ENCODE results near the gene HDAC3.

The HDAC3 gene

GRCh38 chr5:141636413-141637122, at the start of gene HDAC3, which contains the start of gene RELL2:
Gene HDAC3 (minus strand): TSS chr5:141636849. CDS start chr5:141636790, 59 bp downstream.
Gene RELL2 (plus strand): TSS chr5:141636997. CDS start chr5:141638226, 1,229 bp downstream.
- peak; percentile 99 for DNase-seq (ENCODE audit: low spot score)

GRCh38 chr5:141685591-141685990, 48.9 kb upstream of the HDAC3 start:
- DNase-seq (ENCODE audit: low spot score) = no peak

- DNase-seq (ENCODE audit: low spot score) = no peak
These were observed 47.0 kb upstream of the HDAC3 start for GRCh38 chr5:141683596-141684141.

GRCh38 chr5:141681695-141682641, 45.3 kb upstream of the HDAC3 start, which contains the start of gene ARAP3:
Gene ARAP3 (minus strand): TSS chr5:141682230. CDS start chr5:141680486, 1,744 bp downstream.
- peak; percentile 90 for DNase-seq (ENCODE audit: low spot score)

GRCh38 chr5:141681295-141681694, 44.6 kb upstream of the HDAC3 start:
- DNase-seq (ENCODE audit: low spot score) = no peak

- DNase-seq (ENCODE audit: low spot score) = no peak
These were observed 44.1 kb upstream of the HDAC3 start for GRCh38 chr5:141680751-141681201.

GRCh38 chr5:141680178-141680577, 43.5 kb upstream of the HDAC3 start:
- no peak for DNase-seq (ENCODE audit: low spot score)

GRCh38 chr5:141677415-141677814, 40.8 kb upstream of the HDAC3 start:
- DNase-seq (ENCODE audit: low spot score) = no peak

GRCh38 chr5:141675672-141676071, 39.0 kb upstream of the HDAC3 start:
- no peak for DNase-seq (ENCODE audit: low spot score)

GRCh38 chr5:141674747-141675146, 38.1 kb upstream of the HDAC3 start:
- no peak for DNase-seq (ENCODE audit: low spot score)

GRCh38 chr5:141672841-141673813, 36.5 kb upstream of the HDAC3 start:
- no peak for DNase-seq (ENCODE audit: low spot score)

- DNase-seq (ENCODE audit: low spot score) = no peak
These were observed 35.6 kb upstream of the HDAC3 start for GRCh38 chr5:141672071-141672840.

- no peak for DNase-seq (ENCODE audit: low spot score)
These were observed 32.9 kb upstream of the HDAC3 start for GRCh38 chr5:141669520-141669919.

GRCh38 chr5:141668601-141669265, 32.1 kb upstream of the HDAC3 start:
- DNase-seq (ENCODE audit: low spot score) = no peak

- no peak for DNase-seq (ENCODE audit: low spot score)
These were observed 29.6 kb upstream of the HDAC3 start for GRCh38 chr5:141665995-141666940.

- peak; percentile 88 for DNase-seq (ENCODE audit: low spot score)
These were observed 28.2 kb upstream of the HDAC3 start for GRCh38 chr5:141664733-141665461.

- no peak for DNase-seq (ENCODE audit: low spot score)
These were observed 26.9 kb upstream of the HDAC3 start for GRCh38 chr5:141663506-141663905.

GRCh38 chr5:141662028-141662427, 25.4 kb upstream of the HDAC3 start:
- no peak for DNase-seq (ENCODE audit: low spot score)
